ENCODE measurements around the gene PPP2R5C. TPM values are rescaled to one million over a fixed set of nuclear protein-coding genes. Genes with fewer than 3 reads are reported as not detected.

PPP2R5C gene
- total and polyA plus RNA-seq, 9 of the 15 experiments (the other 6 are each of a cell fraction or from before 2014, with no cell fraction given), result 284 to 617 (median 395) TPM

DNA sequence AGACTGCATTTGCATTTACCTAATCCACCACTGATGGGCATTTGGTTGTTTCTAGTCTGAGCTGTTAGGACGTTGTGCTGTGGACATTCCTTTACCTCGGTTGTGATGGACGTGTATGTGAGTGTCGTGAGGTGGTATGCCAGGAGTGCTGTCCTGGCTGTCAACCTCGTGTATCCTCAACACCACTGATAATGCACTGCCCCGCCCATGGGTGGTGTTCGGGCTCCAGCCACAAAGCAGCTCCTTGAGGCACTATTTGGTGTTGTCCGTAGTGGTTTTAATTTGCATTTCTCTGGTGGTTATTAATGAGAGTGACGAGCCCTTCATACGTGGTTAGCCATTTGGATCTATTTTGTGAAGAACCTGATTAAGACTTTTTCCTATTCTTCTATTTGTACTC, 87.6 kb downstream of the PPP2R5C start:
- ATAC-seq, result peak; percentile 93
- ChIA-PET POLR2A (interaction anchor here (1.5 kb wide), 1 partner anchor 12 kb away, joined by 4 read pairs; no protein-coding TSS in a partner anchor), CTCF (ENCODE audit: low intra/inter-chr PET ratio) (no interaction called here)
- peak overlapping the region; percentile 60 for H3K4me2 ChIP-seq (ENCODE audit: insufficient read depth, low read length)
- no TSS peak for BruUV-seq (replicated peaks)
- intact Hi-C loops (cut with micrococcal nuclease) (no loop called here), in situ Hi-C loops (cut with MboI) (no loop called here)
- H2AFZ ChIP-seq (ENCODE audit: low read depth, low read length), result no peak overlapping the region
- no peak overlapping the region for H3K4me3 ChIP-seq
- peak; percentile 37 to 68 (median 50) for DNase-seq (ENCODE audit: extremely low read depth in 1 of 4, low spot score in 3 of 4)
- H3K9ac ChIP-seq (ENCODE audit: insufficient read depth in 1 of 2, low read depth in 2 of 2, low read length in 2 of 2), result no peak overlapping the region
- WGBS (ENCODE audit: insufficient coverage, low coverage, missing lambda C conversion rate), result 5% methylated on average over 10 of the region's 10 CpGs
- peaks cover 87% of the 10 kb centered on the region for H3K79me2 ChIP-seq (ENCODE audit: control insufficient read depth, insufficient read depth, low read length)
- no peaks in the 10 kb centered on the region for H3K27me3 ChIP-seq (ENCODE audit: control insufficient read depth in 2 of 2, insufficient read depth in 2 of 2, low read length in 2 of 2)
- peaks cover 5 to 21% of the 10 kb centered on the region in 2 experiments; a peak in 4 of 5 replicates for H3K4me1 ChIP-seq (replicated peaks in 1 of 2; ENCODE audit: control insufficient read depth in 2 of 2, insufficient read depth in 2 of 2, low read length in 2 of 2)
- FAIRE-seq, result peak; percentile 92
- H3K27ac ChIP-seq (ENCODE audit: extremely low read depth, low read depth, low read length), result no peak overlapping the region
- peaks cover 15% of the 10 kb centered on the region; the same call in 1 of the 2 replicates for H4K20me1 ChIP-seq (replicated peaks; ENCODE audit: control insufficient read depth, insufficient read depth, low read length)
- no peaks in the 10 kb centered on the region for H3K9me3 ChIP-seq (replicated peaks; ENCODE audit: control insufficient read depth, insufficient read depth, low read depth, low read length)
- H3K9me1 ChIP-seq (ENCODE audit: control insufficient read depth, insufficient read depth, low read length), result peaks cover 4% of the 10 kb centered on the region
- peaks cover 46% of the 10 kb centered on the region for H3K36me3 ChIP-seq (ENCODE audit: control insufficient read depth, insufficient read depth, low read length)
- TF ChIP-seq, protein P1, sequence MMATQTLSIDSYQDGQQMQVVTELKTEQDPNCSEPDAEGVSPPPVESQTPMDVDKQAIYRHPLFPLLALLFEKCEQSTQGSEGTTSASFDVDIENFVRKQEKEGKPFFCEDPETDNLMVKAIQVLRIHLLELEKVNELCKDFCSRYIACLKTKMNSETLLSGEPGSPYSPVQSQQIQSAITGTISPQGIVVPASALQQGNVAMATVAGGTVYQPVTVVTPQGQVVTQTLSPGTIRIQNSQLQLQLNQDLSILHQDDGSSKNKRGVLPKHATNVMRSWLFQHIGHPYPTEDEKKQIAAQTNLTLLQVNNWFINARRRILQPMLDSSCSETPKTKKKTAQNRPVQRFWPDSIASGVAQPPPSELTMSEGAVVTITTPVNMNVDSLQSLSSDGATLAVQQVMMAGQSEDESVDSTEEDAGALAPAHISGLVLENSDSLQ (IDR thresholded peaks at IDR 0.05), result peak; percentile 43
- TF ChIP-seq NFYB (IDR thresholded peaks at IDR 0.05; ENCODE audit: extremely low read depth, insufficient read length), result no peak
- TF ChIP-seq, protein P2, sequence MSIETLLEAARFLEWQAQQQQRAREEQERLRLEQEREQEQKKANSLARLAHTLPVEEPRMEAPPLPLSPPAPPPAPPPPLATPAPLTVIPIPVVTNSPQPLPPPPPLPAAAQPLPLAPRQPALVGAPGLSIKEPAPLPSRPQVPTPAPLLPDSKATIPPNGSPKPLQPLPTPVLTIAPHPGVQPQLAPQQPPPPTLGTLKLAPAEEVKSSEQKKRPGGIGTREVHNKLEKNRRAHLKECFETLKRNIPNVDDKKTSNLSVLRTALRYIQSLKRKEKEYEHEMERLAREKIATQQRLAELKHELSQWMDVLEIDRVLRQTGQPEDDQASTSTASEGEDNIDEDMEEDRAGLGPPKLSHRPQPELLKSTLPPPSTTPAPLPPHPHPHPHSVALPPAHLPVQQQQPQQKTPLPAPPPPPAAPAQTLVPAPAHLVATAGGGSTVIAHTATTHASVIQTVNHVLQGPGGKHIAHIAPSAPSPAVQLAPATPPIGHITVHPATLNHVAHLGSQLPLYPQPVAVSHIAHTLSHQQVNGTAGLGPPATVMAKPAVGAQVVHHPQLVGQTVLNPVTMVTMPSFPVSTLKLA (conservative IDR thresholded peaks at IDR 0.05), result 0 out of 4 replicates have a peak, but pooled peaks of 1 of the 2 experiments have one; percentile 43
- TF ChIP-seq MYC (IDR thresholded peaks at IDR 0.05; ENCODE audit: low read depth, low read length), result no peak
- no peak for TF ChIP-seq MYC (CRISPR knock-in tag; IDR thresholded peaks at IDR 0.05; ENCODE audit: borderline replicate concordance, low read depth)
- TF ChIP-seq, protein P3, sequence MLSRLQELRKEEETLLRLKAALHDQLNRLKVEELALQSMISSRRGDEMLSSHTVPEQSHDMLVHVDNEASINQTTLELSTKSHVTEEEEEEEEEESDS (CRISPR knock-in tag; IDR thresholded peaks at IDR 0.05), result no peak
- TF ChIP-seq, protein P4, sequence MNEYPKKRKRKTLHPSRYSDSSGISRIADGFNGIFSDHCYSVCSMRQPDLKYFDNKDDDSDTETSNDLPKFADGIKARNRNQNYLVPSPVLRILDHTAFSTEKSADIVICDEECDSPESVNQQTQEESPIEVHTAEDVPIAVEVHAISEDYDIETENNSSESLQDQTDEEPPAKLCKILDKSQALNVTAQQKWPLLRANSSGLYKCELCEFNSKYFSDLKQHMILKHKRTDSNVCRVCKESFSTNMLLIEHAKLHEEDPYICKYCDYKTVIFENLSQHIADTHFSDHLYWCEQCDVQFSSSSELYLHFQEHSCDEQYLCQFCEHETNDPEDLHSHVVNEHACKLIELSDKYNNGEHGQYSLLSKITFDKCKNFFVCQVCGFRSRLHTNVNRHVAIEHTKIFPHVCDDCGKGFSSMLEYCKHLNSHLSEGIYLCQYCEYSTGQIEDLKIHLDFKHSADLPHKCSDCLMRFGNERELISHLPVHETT (CRISPR knock-in tag; conservative IDR thresholded peaks at IDR 0.05 in 1 of 2, IDR thresholded peaks at IDR 0.05 in 1 of 2), result no peak
- TF ChIP-seq, protein P5, sequence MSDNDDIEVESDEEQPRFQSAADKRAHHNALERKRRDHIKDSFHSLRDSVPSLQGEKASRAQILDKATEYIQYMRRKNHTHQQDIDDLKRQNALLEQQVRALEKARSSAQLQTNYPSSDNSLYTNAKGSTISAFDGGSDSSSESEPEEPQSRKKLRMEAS (CRISPR knock-in tag; IDR thresholded peaks at IDR 0.05), result 0 out of 2 replicates have a peak, but pooled peaks have one; percentile 24
- 0 out of 4 replicates have a peak, but pooled peaks of 1 of the 2 experiments have one; percentile 13 for TF ChIP-seq HDAC1 (IDR thresholded peaks at IDR 0.05)
- no peak for TF ChIP-seq ELF4 (CRISPR knock-in tag; IDR thresholded peaks at IDR 0.05)
- no peak for TF ChIP-seq HNRNPH1 (optimal IDR thresholded peaks at IDR 0.05; ENCODE audit: low read depth, low read length)
- TF ChIP-seq, protein P6, sequence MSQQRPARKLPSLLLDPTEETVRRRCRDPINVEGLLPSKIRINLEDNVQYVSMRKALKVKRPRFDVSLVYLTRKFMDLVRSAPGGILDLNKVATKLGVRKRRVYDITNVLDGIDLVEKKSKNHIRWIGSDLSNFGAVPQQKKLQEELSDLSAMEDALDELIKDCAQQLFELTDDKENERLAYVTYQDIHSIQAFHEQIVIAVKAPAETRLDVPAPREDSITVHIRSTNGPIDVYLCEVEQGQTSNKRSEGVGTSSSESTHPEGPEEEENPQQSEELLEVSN (IDR thresholded peaks at IDR 0.05; ENCODE audit: borderline replicate concordance in 1 of 2, extremely low read depth in 1 of 2, insufficient read depth in 1 of 2, insufficient read length in 1 of 2, low read depth in 1 of 2, low read length in 1 of 2, poor library complexity in 1 of 2, severe bottlenecking in 1 of 2), result peak; percentile 60 to 68
- no peak for TF ChIP-seq ZNF41 (CRISPR knock-in tag; conservative IDR thresholded peaks at IDR 0.05)
- TF ChIP-seq L3MBTL2 (IDR thresholded peaks at IDR 0.05), result peak; percentile 68
